K562 (cell line): ENCODE results near the gene PYGB. TPM values are rescaled to one million over a fixed set of nuclear protein-coding genes. Genes with fewer than 3 reads are reported as not detected.

Source experiments
- ATAC-seq: fragments of 200-7000 bp; cut with Tn5 transposase; 3 replicates; pipeline ENCODE4 v1.9.1; 2020; ENCODE audit warnings: moderate library complexity
- BruUV-seq: library from RNA; stranded (reverse); fragments of 400-500 nt; replicated peaks from 2 replicates; lab custom pipeline; 2021; lab: Mats Ljungman, UMichigan
- CTCF ChIA-PET: fragments of 300-600 bp; formaldehyde crosslinking; extraction: SDS; loops from one replicate; lab custom pipeline; 2021; ENCODE audit warnings: low intra/inter-chr PET ratio; lab: Yijun Ruan, JAX
- POLR2A ChIA-PET: fragments of 300-600, 350-650 bp; sonication (Branson Sonifier 250); formaldehyde crosslinking; extraction: SDS; loops from one replicate; lab custom pipeline; 2021; ENCODE audit warnings: antibody characterized with exemption, inconsistent platforms; lab: Yijun Ruan, JAX
- DNase-seq, 4 experiments: peaks; one replicate each; pipeline versions ENCODE4 v3.0.0 to v3.0.0-alpha.2; 2011 to 2018; ENCODE audit warnings: low spot score in 3 of 4, mixed read lengths in 3 of 4; ENCODE audit errors: extremely low read depth in 1 of 4
- FAIRE-seq: peaks from 2 replicates; lab custom pipeline; 2011; peaks lifted over from hg19 to GRCh38; lab: Jason Lieb, UNC
- H2AFZ ChIP-seq: 2 replicates; pipeline ENCODE4 v1.6.0; 2011; ENCODE audit warnings: low read depth, low read length, control low read depth, inconsistent platforms
- H3K27ac ChIP-seq: fragments of 200-600 bp; 3 replicates; pipeline ENCODE4 v1.8.0; 2011; ENCODE audit warnings: low read depth, mild to moderate bottlenecking, control low read depth, inconsistent platforms, low read length, moderate library complexity, mixed read lengths; ENCODE audit errors: extremely low read depth
- H3K27me3 ChIP-seq, 2 experiments: fragments of 300-600 bp in 1 of 2; 2 replicates in 1 of 2; 3 replicates in 1 of 2; pipeline versions ENCODE4 v1.6.0 to v1.8.0; 2011; ENCODE audit warnings: inconsistent platforms in 2 of 2, low read length in 2 of 2, mild to moderate bottlenecking in 1 of 2, mixed read lengths in 1 of 2, moderate library complexity in 1 of 2; ENCODE audit not compliant: control insufficient read depth in 2 of 2, insufficient read depth in 2 of 2
- H3K36me3 ChIP-seq: fragments of 300-600 bp; 3 replicates; pipeline ENCODE4 v1.8.0; 2011; ENCODE audit warnings: mild to moderate bottlenecking, low read length, inconsistent platforms; ENCODE audit not compliant: control insufficient read depth, insufficient read depth
- H3K4me1 ChIP-seq, 2 experiments: fragments of 200-600 bp in 1 of 2; replicated peaks in 1 of 2; 2 replicates in 1 of 2; 3 replicates in 1 of 2; pipeline versions ENCODE4 v1.5.1 to v1.8.0; 2011; ENCODE audit warnings: inconsistent platforms in 2 of 2, low read length in 2 of 2, mild to moderate bottlenecking in 1 of 2, mixed read lengths in 1 of 2, moderate library complexity in 1 of 2; ENCODE audit not compliant: control insufficient read depth in 2 of 2, insufficient read depth in 2 of 2
- H3K4me2 ChIP-seq: 2 replicates; pipeline ENCODE4 v1.6.1; 2011; ENCODE audit warnings: low read length, control low read depth, inconsistent platforms, mixed read lengths; ENCODE audit not compliant: insufficient read depth
- H3K4me3 ChIP-seq: fragments of 200-600 bp; sonication (generic), shearing (Covaris generic); 2 replicates; pipeline ENCODE4 v1.5.1; 2016; ENCODE audit warnings: control low read depth, inconsistent platforms
- H3K79me2 ChIP-seq: fragments of 200-600 bp; 3 replicates; pipeline ENCODE4 v1.8.0; 2011; ENCODE audit warnings: low read length, inconsistent platforms; ENCODE audit not compliant: control insufficient read depth, insufficient read depth
- H3K9ac ChIP-seq, 2 experiments: 2 replicates each; pipeline versions ENCODE4 v1.6.0 to v1.6.1; 2011; ENCODE audit warnings: low read depth in 2 of 2, low read length in 2 of 2, control low read depth in 1 of 2, inconsistent platforms in 1 of 2, mild to moderate bottlenecking in 1 of 2, mixed read lengths in 1 of 2; ENCODE audit not compliant: insufficient read depth in 1 of 2
- H3K9me1 ChIP-seq: one replicate; pipeline ENCODE4 v1.6.0; 2011; ENCODE audit warnings: inconsistent platforms, mild to moderate bottlenecking, low read length, moderate library complexity; ENCODE audit not compliant: control insufficient read depth, insufficient read depth
- H3K9me3 ChIP-seq: replicated peaks from 2 replicates; pipeline ENCODE4 v1.5.1; 2011; ENCODE audit warnings: low read depth, low read length, inconsistent platforms; ENCODE audit not compliant: control insufficient read depth, insufficient read depth
- H4K20me1 ChIP-seq: replicated peaks from 2 replicates; pipeline ENCODE4 v1.6.1; 2011; ENCODE audit warnings: low read length, inconsistent platforms, mixed read lengths; ENCODE audit not compliant: control insufficient read depth, insufficient read depth
- BMI1 ChIP-seq: fragments of 150-350 bp; IDR thresholded peaks from 2 replicates; pipeline ENCODE4 v1.6.1; 2014; ENCODE audit warnings: low read length
- CREB3 ChIP-seq: fragments of 450-650 bp; conservative IDR thresholded peaks from 2 replicates; pipeline ENCODE4 v1.6.1; 2016; ENCODE audit warnings: missing genetic modification characterization, low read depth, mild to moderate bottlenecking, missing compliant biosample characterization, moderate library complexity
- CSDE1 ChIP-seq, 2 experiments: fragments of 450-650 bp; IDR thresholded peaks; 2 replicates each; pipeline ENCODE4 v1.6.1; 2016; ENCODE audit warnings: mild to moderate bottlenecking in 1 of 2
- FOXJ3 ChIP-seq: sonication (generic); formaldehyde crosslinking; IDR thresholded peaks from 2 replicates; pipeline ENCODE4 v1.4.0; 2020; ENCODE audit warnings: mild to moderate bottlenecking, missing genetic modification reagents
- FOXM1 ChIP-seq, 2 experiments: fragments of 450-650 bp in 1 of 2; sonication (generic) in 1 of 2; formaldehyde crosslinking in 1 of 2; IDR thresholded peaks; 2 replicates each; pipeline versions ENCODE4 v1.6.1 to v1.9.0; 2017 to 2022; ENCODE audit warnings: low read depth in 2 of 2, mild to moderate bottlenecking in 2 of 2, missing genetic modification reagents in 1 of 2, moderate library complexity in 1 of 2
- HIVEP1 ChIP-seq: fragments of 250-450 bp; sonication (Bioruptor Pico); IDR thresholded peaks from 2 replicates; pipeline ENCODE4 v1.4.0; 2020; ENCODE audit warnings: mild to moderate bottlenecking
- IRF1 ChIP-seq: sonication (generic); formaldehyde crosslinking; IDR thresholded peaks from 2 replicates; pipeline ENCODE4 v1.8.0; 2022; ENCODE audit warnings: missing genetic modification reagents, mild to moderate bottlenecking, borderline replicate concordance
- MAZ ChIP-seq, 2 experiments: fragments of 450-650 bp in 1 of 2; sonication (generic) in 1 of 2; formaldehyde crosslinking; IDR thresholded peaks in 1 of 2; conservative IDR thresholded peaks in 1 of 2; 2 replicates each; pipeline versions ENCODE4 v1.4.0 to v1.5.0; 2020; ENCODE audit warnings: mild to moderate bottlenecking in 1 of 2, missing genetic modification reagents in 1 of 2
- MTA3 ChIP-seq: fragments of 450-650 bp; formaldehyde crosslinking; IDR thresholded peaks from 2 replicates; pipeline ENCODE4 v1.6.1; 2017; ENCODE audit warnings: mild to moderate bottlenecking, borderline replicate concordance
- NRF1 ChIP-seq, 2 experiments: fragments of 450-650 bp; IDR thresholded peaks in 1 of 2; conservative IDR thresholded peaks in 1 of 2; 2 replicates each; pipeline ENCODE4 v1.6.1; 2014; ENCODE audit warnings: mild to moderate bottlenecking in 2 of 2
- PCBP2 ChIP-seq: fragments of 200-400 bp; formaldehyde crosslinking; IDR thresholded peaks from 2 replicates; pipeline ENCODE4 v1.6.1; 2018; ENCODE audit warnings: low read length, low read depth, mild to moderate bottlenecking, moderate library complexity; ENCODE audit not compliant: poor library complexity, severe bottlenecking
- SMAD1 ChIP-seq: fragments of 150-350 bp; IDR thresholded peaks from 2 replicates; pipeline ENCODE4 v1.6.1; 2014; ENCODE audit warnings: low read length, low read depth; ENCODE audit not compliant: partially characterized antibody
- TAF1 ChIP-seq: IDR thresholded peaks from 2 replicates; pipeline ENCODE4 v1.6.1; 2011; ENCODE audit warnings: mild to moderate bottlenecking, low read length, moderate library complexity; ENCODE audit not compliant: insufficient read depth, control insufficient read depth, severe bottlenecking; ENCODE audit errors: extremely low read depth
- ZNF12 ChIP-seq: sonication (generic); formaldehyde crosslinking; IDR thresholded peaks from 2 replicates; pipeline ENCODE4 v1.4.0; 2020; ENCODE audit warnings: mild to moderate bottlenecking, missing genetic modification reagents
- ZNF232 ChIP-seq: sonication (generic); formaldehyde crosslinking; IDR thresholded peaks from 2 replicates; pipeline ENCODE4 v1.8.0; 2022; ENCODE audit warnings: mild to moderate bottlenecking, missing genetic modification reagents
- ZNF717 ChIP-seq: fragments of 250-450 bp; sonication (Bioruptor Pico); IDR thresholded peaks from 2 replicates; pipeline ENCODE4 v1.5.0; 2021
- ZSCAN32 ChIP-seq: fragments of 450-650 bp; formaldehyde crosslinking; IDR thresholded peaks from 2 replicates; pipeline ENCODE4 v1.4.0; 2020; ENCODE audit warnings: mild to moderate bottlenecking, moderate library complexity
- WGBS: fragments of 100-300 bp; shearing (Covaris generic); methylation state at CpG from one replicate; pipeline ENCODE4 v1.1.6; 2016; ENCODE audit warnings: low coverage, mixed read lengths; ENCODE audit not compliant: insufficient coverage; ENCODE audit errors: missing lambda C conversion rate; 5-methylcytosine and 5-hydroxymethylcytosine counted together
- in situ Hi-C: fragments of 300-500 bp; cut with MboI; formaldehyde crosslinking; loops from 4 replicates; pipeline ENCODE4 v1.15.0; 2018; ENCODE audit warnings: inconsistent platforms, mixed read lengths
- intact Hi-C: fragments of 100-400 bp; cut with micrococcal nuclease; formaldehyde crosslinking; loops from 2 replicates; pipeline ENCODE4 v1.14.2; 2022
- polyA plus RNA-seq, 8 experiments: library from polyadenylated mRNA; depleted of rRNA in 4 of 8; stranded (reverse) in 5 of 8; unstranded in 3 of 8; fragments of >200 nt; fragmentation: Nextera tagmentation in 2 of 8; fragmentation: Illumina TruSeq in 1 of 8; extraction: Ambion mirVana in 2 of 8; extraction: Trizol in 1 of 8; gene quantifications; 2 replicates each; pipeline versions ENCODE4 v1.2.1 to v1.2.3, GENCODE V29; 2011 to 2014; ENCODE audit warnings: inconsistent platforms in 1 of 8, missing spikeins in 1 of 8
- total RNA-seq, 7 experiments: library from RNA; depleted of rRNA in 6 of 7; stranded (reverse); fragments of >200 nt in 6 of 7; fragmentation: Illumina TruSeq in 2 of 7; extraction: Trizol in 2 of 7; gene quantifications; 2 replicates each; pipeline versions ENCODE4 v1.2.1 to v1.2.3, GENCODE V29; 2011 to 2021; ENCODE audit warnings: low replicate concordance in 1 of 7
- TF ChIP-seq, protein P1 (sequence below): fragments of 250-450 bp; sonication (Bioruptor Pico); IDR thresholded peaks from 2 replicates; pipeline ENCODE4 v1.8.0; 2022; ENCODE audit warnings: moderate library complexity, mild to moderate bottlenecking, inconsistent platforms

Gene PYGB
- total and polyA plus RNA-seq, 9 of the 15 experiments (the other 6 are each of a cell fraction or from before 2014, with no cell fraction given): 0.34 to 18.0 (median 9.8) TPM

DNA sequence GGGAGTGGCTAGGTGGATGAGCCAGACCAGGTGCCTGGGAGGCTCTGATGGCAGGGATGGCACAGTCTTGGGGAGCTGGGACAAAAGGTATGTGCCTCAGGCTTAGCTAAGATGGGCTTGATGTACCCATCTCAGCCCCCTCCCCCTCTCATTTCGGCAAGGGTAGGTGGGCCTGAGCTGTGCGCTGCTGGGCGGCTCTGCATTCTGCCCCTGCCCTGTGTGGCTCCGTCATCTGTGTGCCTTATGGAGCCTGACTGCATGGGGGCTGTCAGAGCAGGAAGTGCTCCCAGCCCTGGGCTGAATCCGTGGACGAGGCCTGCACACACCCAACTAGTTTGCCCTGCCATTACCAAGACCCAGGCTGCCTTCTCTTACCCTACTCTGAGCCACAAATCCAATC lies 54.7 kb downstream of the PYGB start:
- H3K27me3 ChIP-seq: no peaks in the 10 kb centered on the region
- no peak for ATAC-seq
- no peaks in the 10 kb centered on the region for H3K79me2 ChIP-seq
- no TSS peak for BruUV-seq
- H3K36me3 ChIP-seq: peaks cover 12% of the 10 kb centered on the region; the same call in 2 of the 3 replicates
- H3K9me3 ChIP-seq: no peaks in the 10 kb centered on the region
- no peaks in the 10 kb centered on the region for H4K20me1 ChIP-seq
- H3K4me2 ChIP-seq: no peak overlapping the region
- FAIRE-seq: no peak
- POLR2A ChIA-PET: no interaction called here
- H2AFZ ChIP-seq: no peak overlapping the region
- no peak overlapping the region for H3K4me3 ChIP-seq
- 89% methylated on average over 5 of the region's 6 CpGs for WGBS
- in situ Hi-C loops: no loop called here
- no peak overlapping the region for H3K27ac ChIP-seq
- no peaks in the 10 kb centered on the region for H3K9me1 ChIP-seq
- no peak for DNase-seq
- TF ChIP-seq NRF1 (conservative IDR thresholded peaks at IDR 0.05 in 1 of 2, IDR thresholded peaks at IDR 0.05 in 1 of 2) (no peak), FOXJ3 (CRISPR knock-in tag) (no peak), HIVEP1 (CRISPR knock-in tag) (no peak), IRF1 (CRISPR knock-in tag) (no peak), CREB3 (tag) (no peak), MTA3 (no peak), CSDE1 (IDR thresholded peaks at IDR 0.05) (no peak), SMAD1 (no peak), PCBP2 (no peak), ZSCAN32 (CRISPR knock-in tag) (no peak), FOXM1 (IDR thresholded peaks at IDR 0.05; ENCODE audit: low read depth) (no peak), FOXM1 (CRISPR knock-in tag; IDR thresholded peaks at IDR 0.05; ENCODE audit: low read depth) (no peak), ZNF12 (no peak), ZNF717 (CRISPR knock-in tag) (no peak), MAZ (CRISPR knock-in tag; conservative IDR thresholded peaks at IDR 0.05 in 1 of 2, IDR thresholded peaks at IDR 0.05 in 1 of 2) (no peak), BMI1 (no peak), TAF1 (no peak), ZNF232 (no peak)
- TF ChIP-seq, protein P1, sequence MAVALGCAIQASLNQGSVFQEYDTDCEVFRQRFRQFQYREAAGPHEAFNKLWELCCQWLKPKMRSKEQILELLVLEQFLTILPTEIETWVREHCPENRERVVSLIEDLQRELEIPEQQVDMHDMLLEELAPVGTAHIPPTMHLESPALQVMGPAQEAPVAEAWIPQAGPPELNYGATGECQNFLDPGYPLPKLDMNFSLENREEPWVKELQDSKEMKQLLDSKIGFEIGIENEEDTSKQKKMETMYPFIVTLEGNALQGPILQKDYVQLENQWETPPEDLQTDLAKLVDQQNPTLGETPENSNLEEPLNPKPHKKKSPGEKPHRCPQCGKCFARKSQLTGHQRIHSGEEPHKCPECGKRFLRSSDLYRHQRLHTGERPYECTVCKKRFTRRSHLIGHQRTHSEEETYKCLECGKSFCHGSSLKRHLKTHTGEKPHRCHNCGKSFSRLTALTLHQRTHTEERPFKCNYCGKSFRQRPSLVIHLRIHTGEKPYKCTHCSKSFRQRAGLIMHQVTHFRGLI (CRISPR knock-in tag): no peak
- CTCF ChIA-PET: no interaction called here
- no peak overlapping the region; a peak in 1 of 4 replicates for H3K9ac ChIP-seq
- intact Hi-C loops: no loop called here
- peaks cover 5 to 7% of the 10 kb centered on the region in 2 experiments; a peak in 3 of 5 replicates for H3K4me1 ChIP-seq
